ENCODE data around the gene CACNA1G.

Gene CACNA1G

DNA sequence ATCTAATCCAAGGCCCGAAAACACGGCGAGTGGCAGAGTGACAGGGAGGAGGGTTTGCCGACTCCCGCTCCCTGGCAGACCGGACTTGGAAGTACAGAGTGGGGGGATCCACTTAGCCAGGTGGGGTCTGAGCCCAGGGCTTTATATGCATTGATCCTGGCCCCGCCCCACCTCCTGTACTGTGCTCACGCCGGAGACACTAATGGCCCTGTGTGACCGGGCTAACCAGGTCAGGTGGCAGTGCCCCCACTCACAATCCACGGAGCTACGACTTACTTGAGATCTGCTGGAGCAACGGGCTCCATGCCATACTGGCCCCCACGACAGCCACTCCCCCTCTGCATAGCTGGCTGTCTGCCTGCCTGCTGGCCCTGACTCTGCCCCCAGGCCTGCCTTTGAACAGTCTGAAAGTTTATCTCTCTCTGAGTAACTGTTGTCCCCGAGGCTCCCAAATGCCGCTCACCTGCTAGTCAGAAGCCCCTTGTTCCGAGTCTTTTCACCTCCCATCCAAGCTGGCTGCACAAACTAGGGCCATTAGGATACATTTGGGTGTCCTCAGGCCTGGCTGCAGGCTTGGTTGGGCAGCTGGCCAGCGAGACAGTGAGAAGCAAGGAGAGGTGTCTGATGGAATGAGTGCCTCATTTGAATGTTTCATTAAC lies 28.0 kb downstream of the CACNA1G start:
- no peak for DNase-seq (ENCODE audit: low spot score)

DNA sequence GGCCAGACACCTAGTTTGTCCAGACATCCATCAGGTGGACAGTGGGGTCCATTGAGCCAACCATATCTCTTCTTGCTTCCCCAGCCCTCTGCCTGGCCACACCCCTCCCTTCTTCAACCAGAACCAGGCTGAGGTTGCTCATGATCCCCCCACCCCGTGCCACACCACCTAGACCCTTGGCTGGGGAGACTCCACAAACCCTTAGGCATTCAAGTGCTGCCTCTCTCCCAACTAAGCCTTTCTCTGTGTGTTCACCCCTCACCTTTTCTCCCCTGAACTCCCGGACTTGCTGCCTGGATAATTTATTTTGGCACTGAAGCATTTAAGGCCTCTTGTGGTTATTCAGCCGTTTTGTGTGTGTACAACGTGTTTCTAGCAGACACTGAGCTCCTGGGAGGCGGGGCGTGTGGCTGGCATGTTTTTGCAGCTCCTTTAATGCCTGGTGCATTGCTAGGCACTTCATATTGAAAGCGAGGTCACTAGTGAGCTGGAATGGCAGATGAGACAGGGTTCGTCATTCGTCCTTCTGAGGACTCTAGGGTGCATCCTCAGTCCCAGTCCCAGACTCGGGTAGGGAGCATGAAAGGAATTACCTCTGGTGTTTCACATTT lies 28.7 kb downstream of the CACNA1G start:
- no peak for DNase-seq (ENCODE audit: low spot score)

DNA sequence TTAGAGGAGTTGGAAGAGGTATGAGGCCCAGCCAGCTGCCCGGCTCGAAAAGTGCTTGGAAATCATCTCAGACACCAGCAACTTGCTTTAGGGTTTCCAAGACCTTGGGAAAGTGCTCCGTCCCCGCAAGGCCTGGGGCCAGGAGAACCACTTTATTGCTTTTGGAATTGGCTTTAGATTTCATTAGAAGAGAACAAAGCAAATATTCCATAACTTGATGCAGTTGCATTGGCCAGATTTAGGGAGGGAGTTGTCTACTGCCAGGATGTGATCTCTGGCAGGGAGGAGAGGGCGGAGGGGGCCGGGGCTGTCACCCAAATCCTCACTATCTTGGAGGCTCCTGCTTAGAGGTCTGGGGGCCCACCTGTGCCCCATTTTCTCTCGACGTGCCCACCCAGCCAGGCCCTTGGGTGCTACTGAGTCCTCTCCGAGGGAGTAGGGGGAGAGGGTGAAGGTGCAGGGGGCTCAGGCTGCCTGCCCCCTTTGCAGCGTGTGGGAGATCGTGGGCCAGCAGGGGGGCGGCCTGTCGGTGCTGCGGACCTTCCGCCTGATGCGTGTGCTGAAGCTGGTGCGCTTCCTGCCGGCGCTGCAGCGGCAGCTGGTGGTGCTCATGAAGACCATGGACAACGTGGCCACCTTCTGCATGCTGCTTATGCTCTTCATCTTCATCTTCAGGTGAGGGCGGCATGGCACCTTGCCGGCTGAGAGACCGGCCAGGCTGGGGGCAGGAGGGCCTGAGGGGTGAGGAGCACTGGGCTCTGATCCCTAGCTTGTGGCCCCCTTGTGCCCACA lies 30.6 kb downstream of the CACNA1G start:
- no peak for DNase-seq (ENCODE audit: low spot score)

DNA sequence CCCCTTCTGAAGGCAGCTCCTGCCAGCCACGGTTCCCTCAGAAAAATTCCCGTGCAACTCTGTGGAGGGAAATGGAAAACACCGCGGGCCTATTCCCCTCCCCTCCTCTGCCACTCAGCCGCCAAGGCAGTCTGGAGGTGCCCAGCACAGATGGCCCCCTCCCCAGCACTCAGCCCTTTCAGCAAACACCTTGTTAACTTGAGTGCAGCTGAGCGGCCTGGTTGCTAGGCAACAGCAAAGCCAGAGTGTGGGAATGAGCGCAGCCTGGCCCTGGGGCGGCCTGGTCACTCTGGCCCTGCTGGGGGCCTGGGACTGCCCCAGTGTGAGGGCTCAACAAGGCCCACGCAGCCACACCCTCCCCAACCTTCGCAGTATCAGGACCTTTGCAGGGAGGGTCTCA lies 32.8 kb downstream of the CACNA1G start:
- DNase-seq (ENCODE audit: low spot score) = no peak

DNA sequence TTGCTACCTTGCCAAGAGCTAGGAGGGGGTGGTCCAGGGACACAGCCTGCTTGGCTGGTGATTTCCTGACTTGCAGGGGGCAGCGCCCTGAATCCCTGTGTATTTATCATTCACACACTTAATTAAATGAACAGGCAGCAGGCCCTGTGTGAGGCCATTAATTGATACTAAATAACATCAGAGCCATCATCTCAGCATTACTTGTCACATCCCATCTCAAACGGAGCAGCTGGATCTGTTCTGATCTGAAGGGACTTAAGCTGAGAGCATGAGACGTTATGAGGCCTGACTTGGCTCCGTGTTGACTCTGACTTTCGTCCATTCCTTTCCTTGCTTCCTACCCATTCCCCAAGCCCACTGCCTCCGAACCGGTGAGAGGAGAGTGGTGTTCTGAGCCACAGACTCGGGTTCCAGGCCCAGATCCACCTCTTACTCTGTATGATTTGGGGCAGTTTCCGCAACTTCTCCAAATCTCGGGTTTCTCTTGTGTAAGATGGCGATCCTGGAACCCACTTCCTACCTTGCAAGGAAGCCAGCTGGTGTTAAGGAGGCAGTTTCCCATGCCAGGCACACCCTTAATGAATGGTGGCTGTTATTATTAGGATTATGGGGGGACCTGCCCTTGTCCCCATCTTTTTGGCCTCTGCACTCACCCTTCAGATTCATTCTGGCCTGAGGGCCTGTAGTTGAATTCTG lies 33.8 kb downstream of the CACNA1G start:
- no peak for DNase-seq (ENCODE audit: low spot score)

DNA sequence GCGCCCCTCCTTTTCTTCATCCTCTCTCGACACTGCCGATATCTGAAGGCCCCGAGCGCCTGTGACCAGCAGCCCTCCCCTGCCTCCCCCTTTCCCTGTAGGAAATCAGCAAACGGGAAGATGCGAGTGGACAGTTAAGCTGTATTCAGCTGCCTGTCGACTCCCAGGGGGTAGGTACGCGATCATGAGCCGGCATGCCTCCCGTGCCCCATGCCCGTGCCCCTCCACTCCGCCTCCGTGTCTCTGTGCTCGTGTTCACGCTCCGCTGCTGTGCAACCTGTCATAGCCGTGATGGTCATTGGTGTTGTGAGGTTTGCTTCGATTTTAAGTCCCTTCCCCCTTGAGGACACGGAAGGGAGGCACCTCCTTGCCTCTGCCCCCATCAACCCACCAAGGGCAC lies 34.4 kb downstream of the CACNA1G start:
- no peak for DNase-seq (ENCODE audit: low spot score)

DNA sequence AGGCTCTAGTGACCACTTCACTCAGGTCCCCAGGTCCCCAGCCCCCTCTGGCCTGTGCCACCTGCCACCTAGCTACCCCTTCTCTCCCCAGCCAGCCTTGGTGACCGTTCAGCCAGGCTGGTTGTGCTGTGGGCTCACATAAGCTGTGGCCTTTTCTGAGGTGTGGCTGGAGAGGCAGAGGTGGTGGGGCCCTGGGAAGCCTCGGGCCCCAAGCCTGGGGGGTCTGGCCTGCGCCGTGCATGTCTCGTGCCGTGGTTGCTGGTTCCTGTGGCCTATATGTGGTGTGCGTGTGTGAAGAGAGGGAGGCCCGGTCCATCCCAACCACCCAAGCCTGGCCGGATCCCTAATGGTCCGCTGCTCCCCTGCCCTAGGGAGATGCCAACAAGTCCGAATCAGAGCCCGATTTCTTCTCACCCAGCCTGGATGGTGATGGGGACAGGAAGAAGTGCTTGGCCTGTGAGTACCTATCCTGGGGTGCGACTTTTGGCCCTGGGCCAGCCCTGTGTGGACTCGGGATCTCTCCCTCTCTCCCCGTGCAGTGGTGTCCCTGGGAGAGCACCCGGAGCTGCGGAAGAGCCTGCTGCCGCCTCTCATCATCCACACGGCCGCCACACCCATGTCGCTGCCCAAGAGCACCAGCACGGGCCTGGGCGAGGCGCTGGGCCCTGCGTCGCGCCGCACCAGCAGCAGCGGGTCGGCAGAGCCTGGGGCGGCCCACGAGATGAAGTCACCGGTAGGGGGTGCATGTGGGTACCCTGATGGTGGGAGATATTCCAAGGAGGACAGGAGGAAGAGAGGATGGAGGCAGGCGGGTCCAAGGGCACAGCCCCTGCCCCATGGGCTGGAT lies 35.9 kb downstream of the CACNA1G start:
- DNase-seq (ENCODE audit: low spot score) = no peak

DNA sequence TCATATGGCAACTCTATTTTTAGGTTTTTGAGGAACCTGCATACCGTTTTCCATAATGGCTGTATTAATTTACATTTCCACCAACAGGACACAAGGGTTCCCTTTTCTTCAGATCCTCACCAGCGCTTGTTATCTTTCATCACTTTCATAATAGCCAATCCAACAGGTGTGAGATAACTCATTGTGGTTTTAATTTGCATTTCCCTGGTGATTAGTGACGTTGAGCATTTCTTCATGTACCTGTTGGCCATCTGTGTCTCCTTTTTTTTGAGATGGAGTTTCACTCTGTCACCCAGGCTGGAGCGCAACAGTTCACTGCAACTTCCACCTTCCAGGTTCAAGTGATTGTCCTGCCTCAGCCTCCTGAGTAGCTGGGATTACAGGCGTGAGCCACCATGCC lies 38.0 kb downstream of the CACNA1G start:
- no peak for DNase-seq (ENCODE audit: low spot score)

DNA sequence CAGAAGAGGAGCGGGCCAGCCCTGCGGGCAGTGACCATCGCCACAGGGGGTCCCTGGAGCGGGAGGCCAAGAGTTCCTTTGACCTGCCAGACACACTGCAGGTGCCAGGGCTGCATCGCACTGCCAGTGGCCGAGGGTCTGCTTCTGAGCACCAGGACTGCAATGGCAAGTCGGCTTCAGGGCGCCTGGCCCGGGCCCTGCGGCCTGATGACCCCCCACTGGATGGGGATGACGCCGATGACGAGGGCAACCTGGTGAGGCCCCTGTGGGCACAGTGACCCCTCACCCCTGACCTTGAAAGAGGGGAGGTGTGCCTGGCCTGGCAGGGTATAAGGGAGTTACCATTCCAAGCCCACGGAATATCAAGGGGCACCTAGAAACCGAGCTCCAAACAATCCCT lies 39.1 kb downstream of the CACNA1G start:
- DNase-seq (ENCODE audit: low spot score) = no peak

DNA sequence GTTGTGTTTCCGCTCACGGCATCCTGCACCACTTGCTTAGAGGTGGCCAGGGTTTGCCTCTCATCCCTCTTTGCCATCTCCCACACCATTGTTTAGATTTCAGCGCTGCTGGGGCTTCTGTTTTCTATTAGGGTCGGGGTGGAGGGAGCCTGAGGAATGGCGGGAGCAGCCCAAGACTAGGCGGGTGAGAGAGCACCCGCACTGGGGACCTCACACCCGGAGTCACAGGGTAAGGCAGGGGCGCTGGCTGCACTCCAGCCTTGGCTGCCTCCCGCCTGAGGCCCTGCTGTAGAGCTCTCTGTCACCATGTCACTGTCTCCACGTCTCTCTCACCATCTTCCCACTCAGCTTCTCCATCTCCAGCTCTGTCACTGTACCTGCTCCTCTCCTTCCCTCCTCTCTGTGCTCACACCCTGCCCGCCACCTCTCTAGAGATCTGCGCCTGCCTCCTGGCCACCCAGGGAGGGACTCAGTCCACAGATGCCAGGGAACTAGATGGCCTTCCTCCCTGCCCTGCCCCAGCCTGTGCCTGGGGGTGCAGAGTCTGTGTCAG lies 41.4 kb downstream of the CACNA1G start:
- no peak for DNase-seq (ENCODE audit: low spot score)

DNA sequence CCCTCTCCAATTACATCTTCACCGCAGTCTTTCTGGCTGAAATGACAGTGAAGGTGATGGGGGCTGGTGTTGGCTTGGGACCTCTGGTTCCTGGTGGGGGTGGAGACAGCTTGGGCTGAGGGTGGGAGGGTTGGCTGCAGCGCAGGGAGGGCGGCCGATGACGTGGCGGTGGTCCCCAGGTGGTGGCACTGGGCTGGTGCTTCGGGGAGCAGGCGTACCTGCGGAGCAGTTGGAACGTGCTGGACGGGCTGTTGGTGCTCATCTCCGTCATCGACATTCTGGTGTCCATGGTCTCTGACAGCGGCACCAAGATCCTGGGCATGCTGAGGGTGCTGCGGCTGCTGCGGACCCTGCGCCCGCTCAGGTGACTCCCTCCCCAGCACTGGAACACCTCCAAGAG lies 42.3 kb downstream of the CACNA1G start:
- DNase-seq (ENCODE audit: low spot score) = no peak

DNA sequence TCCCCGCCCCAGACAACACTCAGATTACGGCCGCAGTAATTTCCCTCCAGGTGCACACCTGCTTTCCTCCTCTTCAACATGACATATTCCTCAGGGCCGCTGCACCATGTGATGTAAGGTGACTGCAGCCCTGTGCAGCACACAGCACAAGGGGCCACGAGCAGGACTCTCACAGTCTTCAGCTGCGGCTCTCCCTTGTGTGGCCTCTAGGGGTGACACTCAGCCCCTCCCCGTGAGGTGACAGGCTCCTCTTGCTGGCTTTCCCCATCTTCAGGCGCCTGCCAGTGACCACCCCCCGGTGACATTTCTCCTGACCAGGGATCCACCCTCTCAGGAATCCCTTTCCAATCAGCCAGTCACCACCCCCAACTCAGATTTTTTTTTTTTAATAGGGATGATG lies 42.8 kb downstream of the CACNA1G start:
- no peak for DNase-seq (ENCODE audit: low spot score)

DNA sequence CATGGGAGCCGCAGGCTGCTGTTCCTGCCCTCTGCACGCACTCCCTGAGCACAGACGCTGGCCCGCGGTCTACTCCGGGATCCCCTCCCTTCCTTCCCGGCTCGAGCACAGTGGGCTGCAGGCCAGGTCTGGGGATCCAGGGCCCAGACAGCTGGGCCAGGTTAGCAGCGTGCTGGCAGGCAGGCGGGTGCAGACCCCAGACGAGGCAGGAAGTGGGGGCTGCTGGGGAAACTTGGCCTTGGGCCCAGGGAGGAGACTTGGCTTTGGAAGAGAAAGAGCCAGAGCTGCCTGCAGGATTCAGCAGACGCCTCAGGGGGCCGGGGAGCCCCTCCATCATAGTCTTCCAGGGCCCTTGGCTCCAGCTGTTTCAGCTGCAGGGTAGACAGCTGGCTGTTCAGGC lies 44.0 kb downstream of the CACNA1G start:
- DNase-seq (ENCODE audit: low spot score) = peak; percentile 72

DNA sequence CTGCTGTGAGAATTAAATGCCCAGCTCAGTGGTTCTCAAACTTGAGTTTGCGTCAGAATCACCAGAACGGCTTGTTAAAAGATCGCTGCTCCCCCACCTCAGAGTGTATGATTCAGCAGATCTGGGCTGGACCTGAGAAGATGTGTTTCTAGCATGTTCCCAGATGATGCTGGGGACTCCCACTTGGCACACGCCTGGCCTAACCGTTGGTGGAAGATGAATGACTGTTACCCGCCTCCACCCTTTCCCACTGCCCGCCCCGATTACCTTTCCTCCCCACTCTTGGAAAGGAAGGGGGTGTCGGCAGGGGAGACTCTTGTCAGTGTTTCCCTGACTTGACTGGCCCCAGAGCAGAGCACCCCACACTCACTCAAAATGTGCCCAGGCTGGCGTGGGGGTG lies 44.9 kb downstream of the CACNA1G start:
- DNase-seq (ENCODE audit: low spot score) = no peak

DNA sequence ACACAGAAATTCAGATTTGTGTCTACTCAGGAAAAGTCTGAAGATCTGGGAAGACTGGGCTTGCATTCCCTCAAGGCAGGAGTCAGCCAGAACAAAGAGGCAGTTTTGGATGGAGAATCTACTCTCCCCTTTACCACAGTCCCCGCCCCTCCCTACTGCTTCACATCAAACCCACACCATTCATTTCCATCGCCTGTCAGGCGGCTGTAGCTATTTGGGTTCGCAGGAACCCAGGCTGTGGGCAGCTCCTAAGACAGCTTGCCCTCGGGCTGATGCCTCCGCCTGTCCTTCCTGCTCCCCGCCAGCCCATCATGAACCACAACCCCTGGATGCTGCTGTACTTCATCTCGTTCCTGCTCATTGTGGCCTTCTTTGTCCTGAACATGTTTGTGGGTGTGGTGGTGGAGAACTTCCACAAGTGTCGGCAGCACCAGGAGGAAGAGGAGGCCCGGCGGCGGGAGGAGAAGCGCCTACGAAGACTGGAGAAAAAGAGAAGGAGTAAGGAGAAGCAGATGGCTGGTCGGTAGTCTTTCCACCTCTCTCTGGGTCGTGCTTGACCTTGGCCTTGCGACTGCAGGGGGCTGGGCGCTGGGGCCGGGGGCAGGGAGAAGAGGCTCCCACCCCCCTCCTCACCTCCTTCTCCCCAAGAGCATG lies 47.1 kb downstream of the CACNA1G start:
- no peak for DNase-seq (ENCODE audit: low spot score)

DNA sequence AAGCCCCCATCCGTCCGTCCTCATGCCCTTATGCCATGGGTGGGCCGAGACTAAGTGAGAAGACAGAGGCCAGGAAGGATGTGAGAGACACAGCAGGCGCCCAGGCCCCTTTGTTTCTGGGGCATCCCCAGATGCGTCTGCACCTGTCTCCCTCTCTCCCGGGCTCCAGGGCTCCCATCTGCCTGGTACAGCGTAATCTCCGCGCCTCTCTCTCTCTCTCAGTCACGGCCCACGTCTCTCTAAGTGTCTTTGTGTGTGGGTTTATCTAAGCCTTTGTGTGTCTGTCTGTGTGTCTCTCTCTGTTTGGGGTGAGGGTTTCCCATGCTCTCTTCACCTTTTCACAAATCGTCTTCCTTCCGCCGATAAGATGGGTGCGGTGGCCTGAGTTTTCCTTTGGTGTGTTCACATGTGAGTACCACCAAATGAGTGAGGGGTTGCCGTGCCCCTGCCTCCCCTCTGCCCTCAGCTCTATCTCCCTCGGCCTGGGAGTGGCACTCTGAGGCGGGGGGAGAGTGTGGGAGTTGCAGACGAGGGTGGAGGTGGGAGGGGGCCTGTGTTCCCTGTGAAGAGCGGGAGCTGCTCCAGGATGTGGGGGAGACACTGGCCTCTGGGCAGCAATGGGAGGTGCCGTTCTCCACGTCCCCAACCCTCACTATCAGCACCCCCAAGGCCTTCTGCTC lies 48.3 kb downstream of the CACNA1G start:
- DNase-seq (ENCODE audit: low spot score) = no peak

DNA sequence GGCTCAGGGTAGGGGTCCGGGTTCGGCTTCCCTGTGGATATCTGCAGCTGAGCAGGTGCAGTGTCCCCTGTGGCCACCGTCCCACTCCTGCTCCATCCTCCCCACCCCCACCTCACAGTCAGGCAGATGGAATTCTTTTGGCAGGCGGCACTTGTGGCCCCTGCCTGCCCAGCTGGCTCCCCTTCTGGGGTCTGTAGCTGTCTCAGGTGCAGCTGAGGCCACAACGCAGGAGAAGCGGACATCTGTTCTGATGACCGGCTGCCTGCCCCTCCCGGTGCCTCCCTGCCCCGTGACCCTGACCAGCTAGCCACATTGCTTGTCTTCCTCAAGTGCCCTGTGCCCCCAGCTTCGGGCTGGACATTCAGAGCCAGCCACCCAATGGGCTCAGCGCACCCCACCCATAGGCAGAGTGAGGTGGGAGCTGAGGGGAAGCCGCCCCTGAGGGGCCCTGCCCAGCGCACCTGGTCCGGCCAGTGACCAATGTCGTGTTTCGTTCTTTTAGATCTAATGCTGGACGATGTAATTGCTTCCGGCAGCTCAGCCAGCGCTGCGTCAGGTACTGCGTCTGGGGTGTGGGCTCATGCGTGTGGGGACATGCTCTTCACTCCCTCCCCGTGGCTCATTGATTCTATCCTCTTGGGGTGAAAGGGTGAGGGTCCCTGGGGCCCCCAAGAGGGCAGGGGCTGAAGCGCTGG lies 49.0 kb downstream of the CACNA1G start:
- DNase-seq (ENCODE audit: low spot score) = no peak

DNA sequence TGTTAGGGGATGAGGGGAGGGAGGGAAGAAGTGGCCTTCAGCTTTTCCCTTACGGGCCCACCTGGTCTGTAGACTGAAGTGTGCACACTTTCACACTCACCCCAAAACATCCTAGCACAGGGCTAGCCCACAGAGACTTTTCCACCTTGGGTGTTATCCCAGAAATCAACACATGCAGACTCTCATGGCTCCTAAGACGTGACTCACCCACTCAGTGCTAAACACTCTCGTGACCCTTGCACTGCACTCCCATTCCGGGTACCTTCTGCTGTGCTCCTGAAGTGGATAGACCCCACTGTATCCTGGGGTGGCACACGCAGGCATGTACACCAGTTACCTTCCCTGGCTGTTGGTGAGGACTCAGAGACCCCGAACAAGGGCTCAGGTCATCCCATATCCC lies 51.1 kb downstream of the CACNA1G start:
- no peak for DNase-seq (ENCODE audit: low spot score)

DNA sequence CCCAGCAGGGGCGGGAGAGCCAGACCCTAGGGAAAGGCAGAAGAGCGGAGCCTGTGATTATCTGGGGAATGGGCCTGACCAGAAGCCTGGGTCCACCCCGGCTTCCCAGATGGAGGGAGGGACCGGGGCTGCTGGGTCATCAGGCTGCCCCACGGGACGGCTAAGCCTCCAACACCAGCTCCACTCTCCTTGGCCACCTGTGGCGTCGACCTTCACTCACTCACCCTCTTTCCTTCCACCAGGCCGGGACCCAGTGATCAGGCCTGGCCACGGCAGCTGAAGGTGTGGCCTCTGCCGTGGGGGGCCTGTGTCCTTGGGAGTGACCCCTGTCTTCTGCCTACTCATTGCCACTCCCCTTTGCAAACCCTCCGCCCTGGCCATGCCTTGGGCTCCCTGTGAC lies 51.8 kb downstream of the CACNA1G start:
- DNase-seq (ENCODE audit: low spot score) = no peak

Data from GM03348 (cell line).